HEK293T (cell line): Measurements from ENCODE around the gene PCTP.

Source experiments
- CTCF ChIA-PET: fragments of 350-600 bp; formaldehyde crosslinking; extraction: SDS; loops from one replicate; lab custom pipeline; 2021; ENCODE audit warnings: antibody characterized with exemption, inconsistent platforms; lab: Yijun Ruan, JAX
- POLR2A ChIA-PET: fragments of 350-600 bp; formaldehyde crosslinking; extraction: SDS; loops from one replicate; lab custom pipeline; 2020; ENCODE audit warnings: antibody characterized with exemption, inconsistent platforms; lab: Yijun Ruan, JAX
- DNase-seq: peaks from one replicate; pipeline ENCODE4 v3.0.0; 2012; ENCODE audit warnings: mixed read lengths; ENCODE audit errors: extremely low spot score
- ARNT ChIP-seq: fragments of 450-650 bp; IDR thresholded peaks from 2 replicates; pipeline ENCODE4 v1.6.1; 2017; ENCODE audit warnings: mild to moderate bottlenecking
- BHLHE40 ChIP-seq: fragments of 450-650 bp; IDR thresholded peaks from 2 replicates; pipeline ENCODE4 v1.6.1; 2016; ENCODE audit warnings: mild to moderate bottlenecking, moderate library complexity, borderline replicate concordance
- CTBP1 ChIP-seq: fragments of 450-650 bp; IDR thresholded peaks from 2 replicates; pipeline ENCODE4 v1.6.1; 2016; ENCODE audit warnings: borderline replicate concordance
- ELF4 ChIP-seq: fragments of 450-650 bp; IDR thresholded peaks from 2 replicates; pipeline ENCODE4 v1.6.1; 2017; ENCODE audit warnings: antibody characterized with exemption
- FOXA1 ChIP-seq: fragments of 450-650 bp; IDR thresholded peaks from 2 replicates; pipeline ENCODE4 v1.6.1; 2016; ENCODE audit warnings: mild to moderate bottlenecking
- FOXK2 ChIP-seq: fragments of 450-650 bp; IDR thresholded peaks from 2 replicates; pipeline ENCODE4 v1.6.1; 2016; ENCODE audit warnings: mild to moderate bottlenecking
- FOXM1 ChIP-seq: fragments of 450-650 bp; IDR thresholded peaks from 2 replicates; pipeline ENCODE4 v1.6.1; 2017; ENCODE audit warnings: mild to moderate bottlenecking, borderline replicate concordance
- HDGF ChIP-seq: fragments of 450-650 bp; IDR thresholded peaks from 2 replicates; pipeline ENCODE4 v1.6.1; 2017; ENCODE audit warnings: antibody characterized with exemption, borderline replicate concordance
- L3MBTL2 ChIP-seq: fragments of 450-650 bp; conservative IDR thresholded peaks from 2 replicates; pipeline ENCODE4 v1.6.1; 2016; ENCODE audit warnings: mild to moderate bottlenecking
- LEF1 ChIP-seq: fragments of 450-650 bp; IDR thresholded peaks from 2 replicates; pipeline ENCODE4 v1.6.1; 2017; ENCODE audit warnings: mild to moderate bottlenecking, borderline replicate concordance
- NFRKB ChIP-seq: fragments of 450-650 bp; IDR thresholded peaks from 2 replicates; pipeline ENCODE4 v1.6.1; 2016; ENCODE audit warnings: mild to moderate bottlenecking, moderate library complexity
- PKNOX1 ChIP-seq: fragments of 450-650 bp; IDR thresholded peaks from 2 replicates; pipeline ENCODE4 v1.6.1; 2016
- SP1 ChIP-seq: fragments of 450-650 bp; IDR thresholded peaks from 2 replicates; pipeline ENCODE4 v1.6.1; 2017
- SUZ12 ChIP-seq: fragments of 450-650 bp; IDR thresholded peaks from 2 replicates; pipeline ENCODE4 v1.6.1; 2016; ENCODE audit warnings: mild to moderate bottlenecking
- TARDBP ChIP-seq: fragments of 450-650 bp; IDR thresholded peaks from 2 replicates; pipeline ENCODE4 v1.6.1; 2016
- ZNF384 ChIP-seq: fragments of 450-650 bp; IDR thresholded peaks from 2 replicates; pipeline ENCODE4 v1.6.1; 2016

PCTP gene

GRCh38 chr17:55756689-55757088 lies 5.8 kb downstream of the PCTP start:
- CTCF ChIA-PET = no interaction called here

GRCh38 chr17:55757659-55758058 lies 6.8 kb downstream of the PCTP start:
- ChIA-PET POLR2A (no interaction called here), CTCF (no interaction called here)
- no peak for TF ChIP-seq L3MBTL2
- no peak for TF ChIP-seq HDGF
- no peak for TF ChIP-seq NFRKB
- TF ChIP-seq ARNT = no peak
- no peak for DNase-seq

More at GRCh38 chr17:55756689-55757088, 5.8 kb downstream of the PCTP start:
- POLR2A ChIA-PET = no interaction called here
- DNase-seq = no peak
- TF ChIP-seq FOXK2 = no peak
- TF ChIP-seq PKNOX1 = no peak
- no peak for TF ChIP-seq FOXA1

GRCh38 chr17:55758171-55758570 lies 7.3 kb downstream of the PCTP start:
- CTCF ChIA-PET = no interaction called here
- no peak for DNase-seq
- POLR2A ChIA-PET = no interaction called here

GRCh38 chr17:55760643-55761355 lies 9.9 kb downstream of the PCTP start:
- POLR2A ChIA-PET = interaction anchor here (1.0 kb wide), 1 partner anchor 10 kb away, joined by 4 read pairs; the partner anchor contains the start of gene PCTP
- CTCF ChIA-PET = no interaction called here
- no peak for TF ChIP-seq FOXK2
- DNase-seq = no peak

More at GRCh38 chr17:55758171-55758570, 7.3 kb downstream of the PCTP start:
- TF ChIP-seq LEF1 (no peak), ELF4 (no peak), ARNT (no peak)

GRCh38 chr17:55762086-55762858 lies 11.4 kb downstream of the PCTP start:
- CTCF ChIA-PET = no interaction called here
- POLR2A ChIA-PET = interaction anchor here (0.9 kb wide), 1 partner anchor 12 kb away, joined by 3 read pairs; the partner anchor contains the start of gene PCTP
- no peak for TF ChIP-seq FOXK2
- no peak for TF ChIP-seq FOXM1
- no peak for TF ChIP-seq SP1
- no peak for TF ChIP-seq L3MBTL2
- no peak for TF ChIP-seq NFRKB
- no peak for TF ChIP-seq ARNT
- no peak for TF ChIP-seq TARDBP
- TF ChIP-seq HDGF = no peak
- DNase-seq = no peak

- POLR2A ChIA-PET = no interaction called here
- DNase-seq = no peak
- TF ChIP-seq SP1 = no peak
- no peak for TF ChIP-seq FOXM1
- no peak for TF ChIP-seq FOXA1
- TF ChIP-seq TARDBP = no peak
- no peak for TF ChIP-seq NFRKB
- TF ChIP-seq BHLHE40 = no peak
- no peak for TF ChIP-seq LEF1
- TF ChIP-seq CTBP1 = no peak
- no peak for TF ChIP-seq FOXK2
- TF ChIP-seq HDGF = no peak
- TF ChIP-seq L3MBTL2 = no peak
- TF ChIP-seq ARNT = no peak
- TF ChIP-seq PKNOX1 = no peak
- TF ChIP-seq SUZ12 = no peak
- TF ChIP-seq ZNF384 = no peak
- TF ChIP-seq ELF4 = no peak
- CTCF ChIA-PET = no interaction called here
Observed at GRCh38 chr17:55763856-55764255, 13.0 kb downstream of the PCTP start.

- DNase-seq = no peak
- TF ChIP-seq SP1 (no peak), ZNF384 (no peak), NFRKB (no peak), PKNOX1 (no peak), LEF1 (no peak), CTBP1 (no peak), FOXA1 (no peak), TARDBP (no peak), HDGF (no peak)
- ChIA-PET POLR2A (no interaction called here), CTCF (no interaction called here)
Observed at GRCh38 chr17:55764610-55765009, 13.8 kb downstream of the PCTP start.
